ENCODE measurements around the gene LRRN3.

Gene LRRN3

GRCh38 chr7:111107579-111107978, 16.7 kb downstream of the LRRN3 start:
- no peak for DNase-seq (ENCODE audit: low read depth)

GRCh38 chr7:111108000-111108399, 17.1 kb downstream of the LRRN3 start:
- no peak for DNase-seq (ENCODE audit: low read depth)

GRCh38 chr7:111108496-111108895, 17.6 kb downstream of the LRRN3 start:
- no peak for DNase-seq (ENCODE audit: low read depth)

- DNase-seq (ENCODE audit: low read depth) = no peak
Observed at GRCh38 chr7:111112439-111112838, 21.5 kb downstream of the LRRN3 start.

GRCh38 chr7:111113263-111114017, 22.5 kb downstream of the LRRN3 start:
- DNase-seq (ENCODE audit: low read depth) = no peak

- no peak for DNase-seq (ENCODE audit: low read depth)
Observed at GRCh38 chr7:111115966-111116365, 25.0 kb downstream of the LRRN3 start.

- no peak for DNase-seq (ENCODE audit: low read depth)
Observed at GRCh38 chr7:111126987-111127386, 36.1 kb downstream of the LRRN3 start.

- DNase-seq (ENCODE audit: low read depth) = no peak
Observed at GRCh38 chr7:111129435-111129834, 38.5 kb downstream of the LRRN3 start.

GRCh38 chr7:111132833-111133232, 41.9 kb downstream of the LRRN3 start:
- no peak for DNase-seq (ENCODE audit: low read depth)

- DNase-seq (ENCODE audit: low read depth) = peak; percentile 20
Observed at GRCh38 chr7:111137296-111138192, 46.6 kb downstream of the LRRN3 start.

- peak; percentile 60 for DNase-seq (ENCODE audit: low read depth)
Observed at GRCh38 chr7:111138193-111138569, 47.3 kb downstream of the LRRN3 start.

- DNase-seq (ENCODE audit: low read depth) = no peak
Observed at GRCh38 chr7:111138586-111138985, 47.7 kb downstream of the LRRN3 start.

GRCh38 chr7:111140091-111140865, 49.4 kb downstream of the LRRN3 start:
- DNase-seq (ENCODE audit: low read depth) = no peak

- no peak for DNase-seq (ENCODE audit: low read depth)
Observed at GRCh38 chr7:111145472-111145871, 54.5 kb downstream of the LRRN3 start.

GRCh38 chr7:111146136-111146535, 55.2 kb downstream of the LRRN3 start:
- no peak for DNase-seq (ENCODE audit: low read depth)

- DNase-seq (ENCODE audit: low read depth) = no peak
Observed at GRCh38 chr7:111147708-111148533, 57.0 kb downstream of the LRRN3 start.

- no peak for DNase-seq (ENCODE audit: low read depth)
Observed at GRCh38 chr7:111150709-111151108, 59.8 kb downstream of the LRRN3 start.

- DNase-seq (ENCODE audit: low read depth) = no peak
Observed at GRCh38 chr7:111159426-111159825, 68.5 kb downstream of the LRRN3 start.

GRCh38 chr7:111160297-111160696, 69.4 kb downstream of the LRRN3 start:
- no peak for DNase-seq (ENCODE audit: low read depth)

GRCh38 chr7:111162692-111163091, 71.8 kb downstream of the LRRN3 start:
- no peak for DNase-seq (ENCODE audit: low read depth)

- DNase-seq (ENCODE audit: low read depth) = no peak
Observed at GRCh38 chr7:111164442-111164841, 73.5 kb downstream of the LRRN3 start.

- no peak for DNase-seq (ENCODE audit: low read depth)
Observed at GRCh38 chr7:111168182-111168581, 77.3 kb downstream of the LRRN3 start.
